Umbilical cord (tissue), 2 donors: ENCODE results near the gene SH2D3C. TPM values are rescaled to one million over a fixed set of nuclear protein-coding genes. Genes with fewer than 3 reads are reported as not detected.
A peak's percentile ranks its signal among the peaks of the same experiment; 100 is the strongest.

ENCODE experiments used
- DNase-seq: peaks from one replicate; pipeline ENCODE4 v3.0.0-alpha.2; 2015; ENCODE audit warnings: low spot score
- total RNA-seq: library from RNA; depleted of rRNA; stranded (reverse); fragments of >200 nt; gene quantifications from one replicate; pipeline ENCODE4 v1.2.3, GENCODE V29; 2014; ENCODE audit warnings: low replicate concordance; ENCODE audit not compliant: insufficient read depth

Gene SH2D3C
- total RNA-seq, 1 donor from 2014 or later = 4.6 TPM

DNA sequence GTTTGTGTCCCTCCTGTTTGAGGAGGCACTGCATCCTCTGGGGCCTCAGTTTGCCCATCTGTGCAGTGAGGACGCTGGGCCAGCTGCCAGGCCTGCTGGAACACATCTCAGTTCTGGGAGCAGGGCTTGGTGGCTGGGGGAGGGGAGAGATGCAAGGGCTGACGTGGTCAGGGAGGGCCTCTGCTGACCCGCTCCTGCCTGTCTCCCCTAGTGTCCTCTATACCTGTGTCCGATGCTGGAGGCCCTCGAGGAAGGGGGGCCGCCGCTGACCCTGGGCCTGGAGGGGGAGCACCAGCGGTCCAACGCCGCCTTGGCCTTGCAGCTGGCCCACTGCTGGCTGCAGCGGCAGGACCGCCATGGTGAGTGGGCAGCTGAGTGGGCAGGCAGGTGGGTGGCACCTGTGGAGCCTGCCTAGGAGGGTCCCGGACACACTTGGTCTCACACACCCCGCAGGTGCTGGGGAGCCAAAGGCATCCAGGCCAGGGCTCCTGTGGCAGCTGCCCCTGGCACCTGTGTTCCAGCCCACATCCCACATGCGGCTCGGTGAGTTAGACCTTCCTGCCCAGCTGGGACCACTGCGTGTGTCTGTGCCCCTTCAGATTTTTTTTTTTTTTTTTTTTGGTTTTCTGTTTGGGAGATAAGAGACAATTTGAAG, 30.0 kb upstream of the SH2D3C start:
- DNase-seq = no peak

DNA sequence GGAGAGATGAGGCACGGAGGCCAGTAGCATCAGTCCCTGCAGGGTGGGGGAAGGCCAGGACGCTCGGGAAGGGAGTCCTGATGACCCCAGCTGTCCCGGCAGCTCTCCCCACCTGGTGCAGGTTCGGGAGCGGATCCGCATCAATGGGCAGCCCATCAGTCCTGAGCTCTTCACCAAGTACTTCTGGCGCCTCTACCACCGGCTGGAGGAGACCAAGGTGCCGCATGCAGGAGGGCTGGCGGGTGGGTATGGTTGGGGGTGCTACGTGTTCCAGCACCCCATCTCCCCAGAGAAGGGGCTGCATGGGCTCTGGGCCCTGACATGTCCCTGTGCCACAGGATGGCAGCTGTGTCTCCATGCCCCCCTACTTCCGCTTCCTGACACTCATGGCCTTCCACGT, 28.4 kb upstream of the SH2D3C start:
- DNase-seq = no peak

DNA sequence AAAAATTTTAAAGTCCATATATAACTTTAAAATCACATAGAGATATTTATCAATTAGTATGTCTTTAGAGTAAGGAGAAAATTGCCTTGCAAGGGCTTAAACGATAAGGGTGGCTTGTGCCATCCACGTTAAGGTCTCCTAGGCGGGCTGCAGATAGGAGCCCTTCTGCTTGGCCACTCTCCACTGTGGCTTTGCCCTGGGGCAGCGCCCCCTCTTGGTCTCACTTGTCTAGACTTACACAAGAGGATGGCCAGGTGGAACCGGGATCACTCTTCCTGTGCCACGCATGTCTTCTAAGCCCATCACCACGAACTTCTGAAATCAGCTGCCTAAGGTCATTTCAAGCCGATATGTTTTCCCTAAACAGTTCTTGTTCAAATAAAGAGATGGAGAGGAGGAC, 27.2 kb upstream of the SH2D3C start:
- DNase-seq = no peak

DNA sequence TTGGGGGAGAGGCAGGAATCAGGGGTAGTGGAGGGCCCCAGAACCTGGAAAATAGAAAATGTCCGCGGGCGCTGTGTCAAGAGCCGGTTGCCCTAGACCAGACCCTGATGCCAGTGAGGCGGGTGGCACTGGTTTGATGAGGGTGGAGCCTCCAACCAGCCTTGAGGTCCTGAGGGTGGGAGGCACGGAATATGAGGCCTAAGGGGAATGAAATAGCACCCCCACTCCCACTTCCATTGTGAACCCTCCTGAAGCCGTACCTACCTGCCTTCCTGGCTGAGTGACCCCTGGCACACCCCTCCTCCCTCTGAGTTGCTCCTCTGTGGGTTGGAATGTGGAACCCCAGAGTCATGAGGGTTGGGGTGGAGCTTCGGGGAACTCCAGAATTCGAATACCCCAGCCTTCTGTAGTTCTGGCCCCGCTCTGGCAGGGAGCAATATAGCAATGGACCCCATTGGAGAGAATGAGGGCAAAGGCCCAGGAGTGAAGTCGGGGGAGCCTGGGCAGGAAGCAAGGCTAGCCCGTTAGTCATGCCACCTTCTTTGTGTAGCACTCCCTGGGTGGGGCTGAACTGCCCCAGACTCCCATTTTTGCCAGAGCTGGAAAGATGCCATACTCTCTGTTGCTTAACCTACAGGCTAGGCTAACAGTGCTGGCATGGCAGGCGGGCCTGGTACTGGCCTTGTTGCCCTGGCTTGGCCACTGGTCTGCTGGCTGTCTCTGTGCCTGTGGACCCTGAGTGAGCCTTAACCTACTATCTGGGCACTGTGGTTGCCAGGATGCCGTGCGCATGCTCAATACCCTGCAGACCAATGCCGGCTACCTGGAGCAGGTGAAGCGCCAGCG, 25.3 kb upstream of the SH2D3C start:
- DNase-seq = no peak

DNA sequence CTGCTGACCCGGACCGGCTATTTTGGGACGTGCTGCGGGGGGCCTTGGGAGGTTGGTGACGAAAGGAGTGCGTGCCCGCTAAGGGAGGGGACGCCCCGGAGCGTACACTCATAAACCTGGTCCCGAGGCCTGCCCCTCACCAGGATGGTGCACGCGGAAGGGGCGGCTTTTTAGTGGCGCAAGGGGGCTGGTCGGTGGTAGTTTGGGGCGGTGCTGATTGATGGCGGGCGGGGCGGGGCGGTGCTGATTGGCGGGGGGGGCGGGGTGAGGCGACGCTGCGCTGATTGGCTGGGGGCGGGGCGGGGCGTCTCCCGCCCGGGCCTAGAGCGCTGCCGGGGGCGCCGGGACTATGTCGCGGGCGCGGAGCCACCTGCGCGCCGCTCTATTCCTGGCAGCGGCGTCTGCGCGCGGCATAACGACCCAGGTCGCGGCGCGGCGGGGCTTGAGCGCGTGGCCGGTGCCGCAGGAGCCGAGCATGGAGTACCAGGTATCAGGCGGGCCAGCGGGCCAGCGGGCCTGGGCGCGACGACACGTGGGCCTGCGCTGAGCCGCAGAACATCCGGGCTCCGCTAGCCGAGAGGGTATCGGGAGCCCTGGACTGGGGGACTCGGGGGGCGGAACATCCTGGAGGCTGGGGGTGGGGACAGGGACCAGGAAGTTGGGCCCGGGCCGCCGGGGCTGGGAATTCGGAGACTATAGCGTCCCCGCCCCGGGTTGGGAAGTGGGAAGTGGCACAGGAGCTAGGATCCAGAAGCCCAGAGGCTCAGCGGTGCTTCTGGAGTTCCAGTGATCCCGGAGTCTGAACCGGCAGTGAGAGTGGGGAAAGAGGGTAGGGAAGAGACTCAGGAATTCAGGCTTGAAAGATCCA, 24.3 kb upstream of the SH2D3C start, which contains the start of gene FPGS:
TSS of gene FPGS (plus strand) at position 307 of the 868 bp plus-strand sequence. CDS start at position 350, 43 bp downstream.
- peak; percentile 92 for DNase-seq

DNA sequence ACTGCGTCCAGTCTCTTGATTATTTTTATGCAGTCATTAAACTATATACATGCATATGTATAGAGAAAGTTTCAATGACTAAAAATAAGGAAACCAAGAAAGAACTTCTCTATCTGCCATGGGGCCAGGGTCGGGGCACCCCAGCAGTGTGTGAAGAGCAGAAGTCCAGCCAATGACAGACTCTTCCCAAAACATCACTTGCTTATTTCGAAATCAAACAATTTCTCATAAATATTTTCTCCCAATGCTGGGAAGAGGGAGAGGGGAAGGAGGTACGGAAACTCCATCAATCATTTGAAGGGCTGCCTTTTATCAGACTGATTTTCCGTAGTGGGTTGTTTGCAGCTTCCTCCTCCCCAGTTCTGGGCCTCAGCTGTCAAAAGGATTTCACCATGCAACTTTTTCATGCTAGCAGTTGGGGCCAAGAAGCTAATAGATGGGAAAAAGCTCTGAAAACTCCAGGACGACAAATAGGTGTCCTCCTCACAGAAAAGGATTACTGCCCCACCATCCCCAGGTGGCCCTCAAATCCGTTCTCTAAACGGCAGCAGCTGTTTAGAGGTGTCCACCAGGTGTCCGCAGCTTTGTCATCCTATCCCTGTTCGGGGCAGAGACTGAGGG, 23.6 kb upstream of the SH2D3C start:
- peak; percentile 58 for DNase-seq

DNA sequence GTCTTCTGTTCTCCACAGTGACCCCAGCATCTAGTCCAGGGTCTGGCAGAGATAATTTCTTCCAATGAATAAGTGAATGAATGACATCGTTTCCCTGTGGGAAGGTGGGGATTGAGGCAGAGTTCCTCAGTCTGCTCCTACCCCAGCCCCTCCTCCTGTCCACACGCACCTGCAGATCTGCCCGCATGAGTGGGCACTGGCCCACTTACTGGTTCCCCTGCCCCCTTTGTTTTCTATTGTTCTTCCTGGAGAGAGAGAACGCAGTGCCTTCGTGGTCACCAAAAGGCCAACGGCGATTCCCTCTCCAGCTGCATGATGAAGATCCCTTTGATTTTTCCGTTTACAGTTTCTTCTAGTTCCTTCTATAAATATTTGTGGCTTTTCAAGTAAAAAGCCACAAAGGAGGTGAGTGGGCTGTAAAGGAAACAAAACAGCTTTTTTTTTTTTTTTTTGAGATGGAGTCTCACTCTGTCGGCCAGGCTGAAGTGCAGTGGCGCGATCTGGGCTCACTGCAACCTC, 18.4 kb upstream of the SH2D3C start:
- no peak for DNase-seq

DNA sequence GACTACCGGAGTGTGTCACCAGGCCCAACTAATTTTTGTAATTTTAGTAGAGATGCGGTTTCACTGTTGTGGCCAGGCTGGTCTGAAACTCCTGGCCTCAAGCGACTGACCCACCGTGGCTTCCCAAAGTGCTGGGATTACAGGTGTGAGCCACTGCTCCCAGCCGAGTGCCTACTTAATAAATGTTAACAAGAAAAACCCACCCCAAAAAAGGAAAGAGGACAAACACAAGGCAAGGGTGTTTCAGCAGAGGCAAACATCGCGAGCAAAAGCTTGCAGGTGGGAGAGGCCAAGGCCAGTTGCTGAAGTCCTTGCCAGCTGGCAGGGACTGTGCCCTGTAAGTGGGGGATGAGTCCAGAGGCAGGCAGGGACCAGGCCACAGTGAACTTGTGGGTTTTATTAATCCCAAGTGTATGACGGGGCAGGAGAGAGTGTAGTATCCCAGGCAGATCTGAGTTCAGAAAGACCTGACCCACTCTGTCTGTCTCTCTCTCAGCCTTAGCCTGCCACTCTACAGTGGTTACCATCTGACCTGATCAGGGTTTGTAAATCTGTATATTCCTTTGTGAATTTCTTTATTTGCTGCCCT, 17.9 kb upstream of the SH2D3C start:
- DNase-seq = no peak

DNA sequence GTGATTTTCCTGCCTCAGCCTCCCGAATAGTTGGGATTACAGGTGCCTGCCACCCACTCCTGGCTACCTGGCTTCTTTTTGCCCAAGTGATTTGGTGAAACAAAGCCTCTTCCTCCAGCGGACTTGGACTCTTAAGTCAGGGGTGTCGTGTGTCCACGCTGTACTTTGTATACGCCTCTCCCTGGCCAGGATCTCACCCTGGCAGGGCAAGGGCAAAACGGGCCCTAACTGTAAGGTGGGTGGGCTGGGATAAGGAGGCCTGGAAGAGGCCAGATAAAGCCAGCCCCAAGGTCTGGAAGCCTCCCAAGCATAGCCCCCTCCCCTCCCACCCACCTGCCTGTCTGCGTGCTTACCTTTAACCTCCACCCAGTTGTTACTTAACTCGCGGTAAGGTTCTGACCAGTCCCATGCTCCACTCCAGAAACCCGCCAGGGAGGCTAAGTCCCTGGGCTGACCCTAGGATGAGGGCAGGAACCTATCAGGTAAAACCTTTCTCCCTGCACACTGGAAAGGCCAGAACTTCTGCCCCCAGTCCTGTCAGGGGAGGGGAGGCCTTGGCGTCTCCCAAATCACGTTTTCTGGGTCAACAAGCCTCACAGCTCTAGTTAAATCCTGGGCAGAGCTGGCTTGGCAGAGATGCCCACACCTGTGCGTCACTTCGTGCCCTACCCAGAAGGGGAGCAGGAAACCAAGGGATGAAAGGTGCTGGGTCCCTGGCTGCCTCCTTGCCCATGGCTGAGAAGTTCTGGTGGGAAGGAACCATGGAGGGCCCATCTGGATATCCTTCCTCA, 15.7 kb upstream of the SH2D3C start:
- DNase-seq = no peak

DNA sequence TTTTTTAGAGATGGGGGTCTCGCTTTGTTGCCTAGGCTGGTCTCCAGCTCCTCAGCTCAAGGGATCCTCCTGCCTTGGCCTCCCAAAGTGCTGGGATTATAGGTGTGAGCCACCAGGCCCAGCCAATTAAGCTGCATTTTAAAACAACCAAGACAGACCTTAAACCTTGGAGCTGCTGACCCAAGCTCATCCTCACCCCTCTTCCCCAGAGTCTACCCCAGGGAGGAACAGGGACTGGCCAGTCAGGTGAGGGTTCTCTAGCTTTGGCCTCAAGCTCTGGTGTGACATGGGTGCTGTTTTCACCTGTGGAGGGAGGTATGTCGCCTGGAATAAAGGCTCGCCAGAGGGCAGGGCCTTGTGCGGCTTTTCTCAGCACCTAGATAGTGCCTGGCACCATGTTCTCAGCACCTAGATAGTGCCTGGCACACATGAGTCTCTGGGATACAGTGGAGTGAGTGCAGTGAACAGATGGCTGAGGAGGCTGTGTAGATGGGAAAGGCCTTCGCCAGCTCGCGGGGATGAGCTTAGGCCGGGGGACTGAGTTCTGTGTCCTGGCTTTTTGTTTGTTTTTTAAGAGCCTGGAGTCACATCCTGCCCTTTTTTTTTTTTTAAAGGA, 14.7 kb upstream of the SH2D3C start:
- no peak for DNase-seq

DNA sequence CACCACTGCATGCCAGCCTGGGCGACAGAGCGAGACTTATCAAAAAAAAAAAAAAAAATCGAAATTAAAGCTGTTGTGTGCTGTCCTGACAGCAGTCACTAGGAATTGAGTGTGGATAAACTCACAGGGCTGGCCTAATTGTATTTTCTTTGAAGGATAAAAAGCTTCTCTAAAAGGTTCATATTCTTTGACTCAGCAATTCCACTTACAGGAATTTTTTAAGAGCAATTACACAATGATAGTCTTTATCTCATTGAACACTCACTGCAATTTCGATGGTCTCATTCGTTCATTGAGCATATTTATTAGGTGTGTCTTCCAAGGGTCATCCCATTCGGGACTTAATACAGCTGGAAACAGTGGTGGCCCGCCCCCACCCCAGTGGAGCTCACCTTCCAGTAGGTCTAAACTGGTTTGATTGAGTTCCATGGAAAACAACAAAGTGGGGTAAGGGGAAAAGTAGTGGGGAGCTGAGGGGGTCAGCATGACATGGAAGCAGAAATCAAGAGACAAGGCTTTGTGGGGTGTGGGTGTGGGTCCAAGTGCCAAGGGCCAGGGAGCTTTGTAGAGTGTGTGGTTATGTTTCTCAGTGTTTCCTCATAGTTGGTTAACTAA, 14.1 kb upstream of the SH2D3C start:
- no peak for DNase-seq

DNA sequence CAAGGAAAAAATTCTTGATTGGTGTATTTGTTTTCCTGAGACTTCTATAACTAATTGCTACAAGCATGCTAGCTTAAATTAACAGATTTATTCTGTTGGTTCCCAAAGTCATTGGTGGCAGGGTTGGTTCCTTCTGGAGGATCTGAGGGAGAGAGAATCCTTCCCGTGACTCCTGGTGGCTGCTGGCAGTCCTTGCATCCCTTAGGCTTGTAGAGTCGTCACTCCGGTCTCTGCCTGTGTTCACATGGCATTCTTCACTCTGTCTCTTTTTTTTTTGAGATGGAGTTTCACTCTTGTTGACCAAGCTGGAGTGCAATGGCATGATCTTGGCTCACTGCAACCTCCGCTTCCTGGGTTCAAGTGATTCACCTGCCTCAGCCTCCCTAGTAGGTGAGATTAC, 12.6 kb upstream of the SH2D3C start:
- DNase-seq = no peak

DNA sequence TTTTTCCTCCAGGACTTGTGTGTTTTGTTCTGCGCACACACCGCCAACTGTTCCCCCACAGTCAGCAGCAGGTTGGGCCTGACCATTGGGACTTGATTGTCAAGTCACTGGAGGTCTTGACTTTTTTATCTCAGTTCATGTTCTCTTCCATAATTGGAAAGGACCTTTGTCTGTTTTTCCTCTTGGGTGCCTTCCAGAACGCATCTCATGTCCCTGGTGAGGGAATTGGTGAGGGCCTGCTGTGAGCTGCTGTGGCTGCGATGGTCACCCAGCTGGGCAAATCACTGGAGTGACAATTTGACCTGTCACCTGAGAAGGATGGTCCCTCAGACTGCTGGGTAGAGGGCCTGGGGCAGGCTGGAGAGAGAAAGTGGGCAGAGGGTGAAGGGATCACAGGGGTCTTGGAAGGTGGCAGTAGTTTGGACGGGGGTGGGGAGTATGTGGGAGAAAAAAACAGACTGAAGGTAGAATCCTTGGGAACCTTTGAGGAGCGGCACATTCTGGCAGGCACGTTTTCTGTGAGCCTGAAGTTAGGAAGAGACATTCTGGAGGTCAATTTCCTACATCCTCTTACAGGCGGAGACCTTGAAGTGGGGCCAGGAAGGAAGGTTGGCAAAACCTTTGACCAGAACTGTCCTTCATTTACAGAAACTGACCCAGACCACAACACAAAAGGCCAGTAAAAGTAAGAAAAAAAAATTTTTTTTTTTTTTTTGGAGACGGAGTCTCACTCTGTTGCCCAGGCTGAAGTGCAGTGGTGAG, 11.8 kb upstream of the SH2D3C start:
- no peak for DNase-seq

DNA sequence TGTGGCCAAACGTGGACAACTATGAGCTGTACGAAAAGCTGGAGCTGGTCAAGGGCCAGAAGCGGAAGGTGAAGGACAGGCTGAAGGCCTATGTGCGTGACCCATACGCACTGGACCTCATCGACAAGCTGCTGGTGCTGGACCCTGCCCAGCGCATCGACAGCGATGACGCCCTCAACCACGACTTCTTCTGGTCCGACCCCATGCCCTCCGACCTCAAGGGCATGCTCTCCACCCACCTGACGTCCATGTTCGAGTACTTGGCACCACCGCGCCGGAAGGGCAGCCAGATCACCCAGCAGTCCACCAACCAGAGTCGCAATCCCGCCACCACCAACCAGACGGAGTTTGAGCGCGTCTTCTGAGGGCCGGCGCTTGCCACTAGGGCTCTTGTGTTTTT, 10.7 kb upstream of the SH2D3C start:
- no peak for DNase-seq

DNA sequence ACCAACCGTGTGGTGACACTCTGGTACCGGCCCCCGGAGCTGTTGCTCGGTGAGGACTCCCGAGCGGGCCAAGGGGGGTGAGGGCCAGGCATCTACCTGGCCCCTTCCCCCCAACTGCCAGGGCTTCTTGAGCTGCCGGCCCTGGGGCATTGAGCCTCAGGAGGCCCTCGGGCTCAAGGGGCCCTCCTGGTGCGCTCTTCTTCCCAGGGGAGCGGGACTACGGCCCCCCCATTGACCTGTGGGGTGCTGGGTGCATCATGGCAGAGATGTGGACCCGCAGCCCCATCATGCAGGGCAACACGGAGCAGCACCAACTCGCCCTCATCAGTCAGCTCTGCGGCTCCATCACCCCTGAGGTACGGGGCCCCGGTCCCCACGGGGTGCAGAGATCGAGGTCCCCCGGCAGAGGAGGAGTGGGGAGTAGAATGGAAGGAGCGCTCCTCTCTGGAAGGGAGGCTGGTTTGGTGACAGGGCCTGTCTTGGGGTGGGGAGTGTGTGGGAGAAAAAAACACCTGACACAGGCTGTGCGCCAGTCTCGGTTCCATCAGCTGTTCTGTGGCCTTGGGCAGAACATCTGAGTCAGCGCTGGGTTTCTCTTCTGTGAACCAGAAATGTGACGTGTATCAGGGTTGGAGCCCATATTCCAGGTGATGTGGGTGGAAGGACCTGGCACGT, 10.0 kb upstream of the SH2D3C start:
- no peak for DNase-seq

DNA sequence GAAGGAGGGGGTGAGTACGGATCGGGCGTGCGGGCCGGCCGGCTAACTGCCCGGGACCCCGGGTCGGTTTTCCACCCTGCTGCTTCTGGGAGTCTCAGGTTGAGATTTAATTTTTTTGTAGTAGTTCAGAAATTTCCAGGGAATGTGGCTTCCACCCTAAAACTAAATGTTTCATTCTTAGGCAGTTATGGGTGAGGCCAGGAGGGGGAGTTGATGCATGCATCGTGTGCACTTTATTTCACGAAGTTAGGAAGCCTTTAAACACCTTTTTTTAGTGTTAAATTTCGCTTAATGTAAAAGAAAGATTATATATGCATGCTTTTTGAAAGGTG, 8.3 kb upstream of the SH2D3C start:
- no peak for DNase-seq

DNA sequence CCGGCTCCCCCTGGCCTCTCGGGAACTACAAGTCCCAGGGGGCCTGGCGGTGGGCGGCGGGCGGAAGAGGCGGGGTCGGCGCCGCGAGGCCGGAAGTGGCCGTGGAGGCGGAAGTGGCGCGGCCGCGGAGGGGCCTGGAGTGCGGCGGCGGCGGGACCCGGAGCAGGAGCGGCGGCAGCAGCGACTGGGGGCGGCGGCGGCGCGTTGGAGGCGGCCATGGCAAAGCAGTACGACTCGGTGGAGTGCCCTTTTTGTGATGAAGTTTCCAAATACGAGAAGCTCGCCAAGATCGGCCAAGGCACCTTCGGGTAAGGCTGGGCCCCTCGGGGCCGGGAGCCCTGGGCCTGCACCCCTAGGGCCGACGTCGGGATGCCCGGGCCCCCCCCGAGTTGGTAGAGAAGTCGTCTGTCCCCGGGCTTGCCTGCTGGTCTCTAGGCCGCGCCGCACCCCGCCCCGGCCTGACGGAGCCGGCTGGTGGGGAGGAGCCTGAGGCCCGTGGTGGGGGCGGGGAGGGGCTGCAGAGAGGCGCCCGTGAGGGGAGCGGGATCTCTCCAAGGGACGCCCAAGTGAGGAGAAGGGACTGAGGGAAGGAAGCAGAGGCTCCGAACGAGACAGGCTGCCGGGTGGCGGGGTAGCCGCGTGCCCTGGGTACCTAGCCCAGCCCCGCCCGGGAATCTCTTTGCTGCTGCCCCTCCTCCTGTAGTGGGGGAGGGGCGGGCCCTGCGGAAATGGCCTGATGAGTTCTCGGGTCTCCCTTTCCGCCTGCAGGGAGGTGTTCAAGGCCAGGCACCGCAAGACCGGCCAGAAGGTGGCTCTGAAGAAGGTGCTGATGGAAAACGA, 7.7 kb upstream of the SH2D3C start, which contains the start of gene CDK9:
TSS of gene CDK9 (plus strand) at position 102 of the 840 bp plus-strand sequence. CDS start at position 217, 115 bp downstream.
- DNase-seq = peak; percentile 92
